HL-60 (cell line): ENCODE results near the gene PUM1.
A peak's percentile ranks its signal among the peaks of the same experiment; 100 is the strongest.

ENCODE experiments used
- DNase-seq, 2 experiments: peaks; one replicate each; pipeline ENCODE4 v3.0.0-alpha.2; 2010 to 2020; ENCODE audit warnings: low read depth in 1 of 2, low spot score in 1 of 2
- H3K27ac ChIP-seq: fragments of 250-450 bp; sonication (Bioruptor Pico); replicated peaks from 2 replicates; pipeline ENCODE4 v1.5.1; 2020; ENCODE audit warnings: mild to moderate bottlenecking, moderate library complexity
- H3K27me3 ChIP-seq: fragments of 250-450 bp; sonication (Bioruptor Pico); 2 replicates; pipeline ENCODE4 v1.5.1; 2021; ENCODE audit warnings: mild to moderate bottlenecking, moderate library complexity; ENCODE audit not compliant: insufficient read depth, poor library complexity, severe bottlenecking
- H3K4me3 ChIP-seq: replicated peaks from 2 replicates; pipeline ENCODE4 v1.5.1; 2011; ENCODE audit warnings: mild to moderate bottlenecking, control low read depth, low read length; ENCODE audit not compliant: insufficient read depth
- GABPA ChIP-seq: IDR thresholded peaks from 2 replicates; pipeline ENCODE4 v1.6.1; 2012; ENCODE audit warnings: low read depth
- POLR2AphosphoS5 ChIP-seq: IDR thresholded peaks from 2 replicates; pipeline ENCODE4 v1.6.1; 2012; ENCODE audit warnings: low read depth
- SPI1 ChIP-seq: IDR thresholded peaks from 2 replicates; pipeline ENCODE4 v1.6.1; 2012; ENCODE audit warnings: low read depth, mild to moderate bottlenecking, borderline replicate concordance
- TF ChIP-seq, protein P1 (sequence below): IDR thresholded peaks from 2 replicates; pipeline ENCODE4 v1.6.1; 2012; ENCODE audit warnings: low read depth; ENCODE audit not compliant: insufficient replicate concordance
- TF ChIP-seq, protein P2 (sequence below): IDR thresholded peaks from one replicate; pipeline ENCODE4 v1.5.1; 2011; ENCODE audit warnings: low read length, control low read depth, inconsistent platforms; ENCODE audit not compliant: insufficient read depth

PUM1 gene

GRCh38 chr1:30914587-30914922 lies 151.0 kb downstream of the PUM1 start:
- TF ChIP-seq POLR2AphosphoS5 (no peak), SPI1 (no peak), GABPA (no peak)
- TF ChIP-seq, protein P1, sequence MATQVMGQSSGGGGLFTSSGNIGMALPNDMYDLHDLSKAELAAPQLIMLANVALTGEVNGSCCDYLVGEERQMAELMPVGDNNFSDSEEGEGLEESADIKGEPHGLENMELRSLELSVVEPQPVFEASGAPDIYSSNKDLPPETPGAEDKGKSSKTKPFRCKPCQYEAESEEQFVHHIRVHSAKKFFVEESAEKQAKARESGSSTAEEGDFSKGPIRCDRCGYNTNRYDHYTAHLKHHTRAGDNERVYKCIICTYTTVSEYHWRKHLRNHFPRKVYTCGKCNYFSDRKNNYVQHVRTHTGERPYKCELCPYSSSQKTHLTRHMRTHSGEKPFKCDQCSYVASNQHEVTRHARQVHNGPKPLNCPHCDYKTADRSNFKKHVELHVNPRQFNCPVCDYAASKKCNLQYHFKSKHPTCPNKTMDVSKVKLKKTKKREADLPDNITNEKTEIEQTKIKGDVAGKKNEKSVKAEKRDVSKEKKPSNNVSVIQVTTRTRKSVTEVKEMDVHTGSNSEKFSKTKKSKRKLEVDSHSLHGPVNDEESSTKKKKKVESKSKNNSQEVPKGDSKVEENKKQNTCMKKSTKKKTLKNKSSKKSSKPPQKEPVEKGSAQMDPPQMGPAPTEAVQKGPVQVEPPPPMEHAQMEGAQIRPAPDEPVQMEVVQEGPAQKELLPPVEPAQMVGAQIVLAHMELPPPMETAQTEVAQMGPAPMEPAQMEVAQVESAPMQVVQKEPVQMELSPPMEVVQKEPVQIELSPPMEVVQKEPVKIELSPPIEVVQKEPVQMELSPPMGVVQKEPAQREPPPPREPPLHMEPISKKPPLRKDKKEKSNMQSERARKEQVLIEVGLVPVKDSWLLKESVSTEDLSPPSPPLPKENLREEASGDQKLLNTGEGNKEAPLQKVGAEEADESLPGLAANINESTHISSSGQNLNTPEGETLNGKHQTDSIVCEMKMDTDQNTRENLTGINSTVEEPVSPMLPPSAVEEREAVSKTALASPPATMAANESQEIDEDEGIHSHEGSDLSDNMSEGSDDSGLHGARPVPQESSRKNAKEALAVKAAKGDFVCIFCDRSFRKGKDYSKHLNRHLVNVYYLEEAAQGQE, result no peak
- TF ChIP-seq, protein P2, sequence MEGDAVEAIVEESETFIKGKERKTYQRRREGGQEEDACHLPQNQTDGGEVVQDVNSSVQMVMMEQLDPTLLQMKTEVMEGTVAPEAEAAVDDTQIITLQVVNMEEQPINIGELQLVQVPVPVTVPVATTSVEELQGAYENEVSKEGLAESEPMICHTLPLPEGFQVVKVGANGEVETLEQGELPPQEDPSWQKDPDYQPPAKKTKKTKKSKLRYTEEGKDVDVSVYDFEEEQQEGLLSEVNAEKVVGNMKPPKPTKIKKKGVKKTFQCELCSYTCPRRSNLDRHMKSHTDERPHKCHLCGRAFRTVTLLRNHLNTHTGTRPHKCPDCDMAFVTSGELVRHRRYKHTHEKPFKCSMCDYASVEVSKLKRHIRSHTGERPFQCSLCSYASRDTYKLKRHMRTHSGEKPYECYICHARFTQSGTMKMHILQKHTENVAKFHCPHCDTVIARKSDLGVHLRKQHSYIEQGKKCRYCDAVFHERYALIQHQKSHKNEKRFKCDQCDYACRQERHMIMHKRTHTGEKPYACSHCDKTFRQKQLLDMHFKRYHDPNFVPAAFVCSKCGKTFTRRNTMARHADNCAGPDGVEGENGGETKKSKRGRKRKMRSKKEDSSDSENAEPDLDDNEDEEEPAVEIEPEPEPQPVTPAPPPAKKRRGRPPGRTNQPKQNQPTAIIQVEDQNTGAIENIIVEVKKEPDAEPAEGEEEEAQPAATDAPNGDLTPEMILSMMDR, result no peak
- Histone ChIP-seq H3K27ac (no peak overlapping the region), H3K27me3 (peaks cover 9% of the 10 kb centered on the region), H3K4me3 (no peak overlapping the region)
- no peak for DNase-seq

GRCh38 chr1:30912913-30913652 lies 152.4 kb downstream of the PUM1 start:
- Histone ChIP-seq H3K4me3 (no peak overlapping the region), H3K27me3 (peaks cover 17% of the 10 kb centered on the region), H3K27ac (peak overlapping the region; percentile 28)
- TF ChIP-seq POLR2AphosphoS5, result 0 out of 2 replicates have a peak, but pooled peaks have one; percentile 20
- TF ChIP-seq, protein P2, result no peak
- no peak for TF ChIP-seq GABPA
- TF ChIP-seq, protein P1, result no peak
- no peak for TF ChIP-seq SPI1
- peak; percentile 82 to 87 for DNase-seq

DNA sequence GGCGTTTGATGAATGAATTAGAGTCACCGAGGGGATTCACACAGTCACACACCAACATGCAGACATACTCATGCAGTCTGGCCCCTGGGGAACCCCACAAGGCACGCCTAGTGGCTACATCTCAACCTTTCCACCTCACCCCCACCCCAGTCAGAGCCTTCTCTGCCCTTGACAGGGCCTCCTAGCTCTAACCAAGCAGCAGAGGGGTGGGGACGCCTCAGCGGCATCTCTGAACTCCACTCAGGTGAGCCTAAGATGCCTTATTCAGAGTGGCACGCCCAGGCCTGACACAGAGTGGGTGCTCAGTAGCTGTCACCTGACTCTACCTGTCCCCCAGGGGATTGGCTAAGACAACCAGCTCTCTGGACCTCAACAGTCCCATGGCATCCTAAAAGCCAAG lies 153.3 kb downstream of the PUM1 start:
- TF ChIP-seq, protein P2, result no peak
- TF ChIP-seq SPI1 (no peak), POLR2AphosphoS5 (no peak)
- H3K27ac ChIP-seq, result no peak overlapping the region
- peaks cover 25% of the 10 kb centered on the region for H3K27me3 ChIP-seq
- no peak overlapping the region for H3K4me3 ChIP-seq
- DNase-seq, result no peak
